Measurements from ENCODE around the gene ELOVL7.

GRCh38 chr5:60803712-60804111 lies 40.4 kb downstream of the ELOVL7 start:
- no peak for TF ChIP-seq CTCF (IDR thresholded peaks at IDR 0.05)
- no peak for TF ChIP-seq TCF7L2 (IDR thresholded peaks at IDR 0.05; ENCODE audit: low read depth, low read length)
